IPS-NIHi7 (cell line): Measurements from ENCODE around the gene PIAS4.

Source experiments
- DNase-seq: peaks from one replicate; pipeline ENCODE4 v3.0.0; 2012; ENCODE audit warnings: mixed read lengths; ENCODE audit errors: extremely low spot score

PIAS4 gene

DNA sequence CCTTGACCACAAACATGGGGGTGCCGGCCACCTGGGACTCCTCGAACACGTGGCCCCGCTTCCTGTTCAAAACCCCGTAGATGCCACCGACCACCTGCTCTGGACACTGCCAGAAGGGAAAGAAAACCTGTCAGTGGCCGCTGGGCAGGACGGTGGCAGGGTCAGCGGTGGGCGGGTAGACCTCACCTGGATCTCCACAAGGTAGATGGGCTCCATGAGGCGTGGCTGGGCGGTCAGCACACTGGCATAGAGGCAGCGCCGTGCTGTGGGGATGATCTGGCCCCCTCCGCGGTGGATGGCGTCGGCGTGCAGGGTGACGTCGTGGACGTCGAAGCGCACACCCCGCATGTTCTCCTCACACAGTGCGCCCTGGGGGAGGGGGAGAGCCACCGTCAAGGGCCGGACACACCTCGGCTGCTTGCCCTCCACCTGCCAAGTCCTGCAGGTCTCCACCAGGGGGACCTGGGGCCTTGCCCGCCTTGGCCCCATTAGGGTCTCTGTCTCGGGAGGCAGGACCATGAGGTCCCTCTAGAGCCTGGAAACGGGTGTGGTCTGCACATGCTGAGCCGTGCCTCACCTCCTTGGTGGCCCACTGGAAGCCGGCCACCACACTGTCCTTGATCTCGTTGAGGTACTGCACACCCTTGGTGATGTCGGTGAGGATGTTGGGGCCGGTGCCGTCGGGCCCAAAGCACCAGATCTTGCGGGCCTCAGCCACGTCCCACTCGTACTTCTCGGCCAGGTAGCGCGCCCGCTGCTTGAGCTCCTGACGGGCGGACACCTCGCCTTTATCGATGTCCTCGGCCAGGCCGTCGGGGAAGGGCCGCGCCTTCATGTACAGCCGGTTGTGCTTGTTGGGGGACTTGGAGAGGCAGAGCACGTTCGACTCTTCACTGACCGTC, 30.0 kb upstream of the PIAS4 start:
- no peak for DNase-seq

DNA sequence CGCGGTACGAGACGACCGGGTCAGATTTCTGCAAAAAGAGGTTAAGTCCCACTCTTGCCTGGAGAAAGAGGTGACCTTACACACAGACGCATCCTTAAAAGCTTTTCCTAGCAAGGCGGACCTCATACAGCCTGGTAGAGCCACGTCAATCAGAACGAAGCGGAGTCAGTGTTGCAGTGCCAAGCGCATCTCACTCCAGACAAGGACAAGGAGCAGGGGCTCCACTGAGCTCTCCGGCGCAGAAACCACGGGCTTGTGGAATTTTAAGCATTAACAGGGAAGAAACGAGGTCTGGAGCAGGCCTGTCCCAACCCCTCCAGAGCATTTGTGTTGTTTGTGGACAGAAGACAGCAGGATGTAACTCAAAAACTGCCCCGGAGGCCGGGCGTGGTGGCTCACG, 29.4 kb upstream of the PIAS4 start:
- no peak for DNase-seq

DNA sequence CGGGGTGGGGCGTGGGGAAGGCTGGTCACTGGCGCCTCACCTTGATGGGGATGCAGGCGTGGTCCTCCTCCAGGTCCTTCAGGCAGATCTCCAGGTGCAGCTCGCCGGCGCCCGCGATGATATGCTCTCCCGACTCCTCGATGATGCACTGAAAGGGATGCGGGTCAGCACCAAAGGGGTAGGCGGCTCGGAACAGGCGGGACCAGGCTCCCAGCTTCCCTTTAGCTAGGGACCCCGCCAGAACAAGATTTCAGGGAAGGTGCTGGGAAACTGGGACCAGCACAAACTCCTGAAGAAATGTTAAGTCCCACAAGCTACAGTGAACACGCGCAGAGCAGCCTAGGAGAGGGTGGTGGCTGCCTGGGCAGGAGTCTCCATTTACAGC, 28.3 kb upstream of the PIAS4 start:
- DNase-seq, result no peak

DNA sequence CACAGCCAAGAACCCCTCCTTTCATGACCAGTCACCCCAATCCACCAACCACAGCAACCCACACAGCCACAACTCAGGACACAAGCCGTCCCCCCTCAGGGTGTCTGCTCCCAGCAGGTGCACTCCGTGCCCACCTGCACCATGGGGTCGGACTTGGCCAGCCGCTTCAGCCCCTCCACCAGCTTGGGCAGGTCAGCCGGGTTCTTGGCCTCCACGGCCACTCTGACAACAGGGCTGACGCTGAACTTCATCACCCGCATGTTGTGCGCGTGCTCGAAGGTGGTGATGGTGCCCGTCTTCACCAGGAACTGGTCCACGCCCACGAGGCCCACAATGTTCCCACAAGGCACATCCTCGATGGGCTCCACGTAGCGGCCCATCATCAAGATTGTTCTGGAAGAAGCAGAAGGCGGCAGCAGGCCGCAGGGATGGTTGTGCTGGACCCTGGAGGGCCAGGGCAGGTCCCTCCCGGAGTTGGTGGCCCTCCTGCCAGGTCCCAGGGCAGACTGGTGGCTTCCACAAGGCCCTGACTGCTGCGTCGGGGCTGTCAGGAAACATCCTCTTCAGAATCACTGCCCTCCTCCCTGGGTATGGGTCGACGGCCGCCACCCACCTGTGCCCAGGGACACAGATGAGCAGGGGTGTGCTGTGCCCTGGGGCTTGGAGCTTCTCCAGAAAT, 27.7 kb upstream of the PIAS4 start:
- DNase-seq, result no peak

DNA sequence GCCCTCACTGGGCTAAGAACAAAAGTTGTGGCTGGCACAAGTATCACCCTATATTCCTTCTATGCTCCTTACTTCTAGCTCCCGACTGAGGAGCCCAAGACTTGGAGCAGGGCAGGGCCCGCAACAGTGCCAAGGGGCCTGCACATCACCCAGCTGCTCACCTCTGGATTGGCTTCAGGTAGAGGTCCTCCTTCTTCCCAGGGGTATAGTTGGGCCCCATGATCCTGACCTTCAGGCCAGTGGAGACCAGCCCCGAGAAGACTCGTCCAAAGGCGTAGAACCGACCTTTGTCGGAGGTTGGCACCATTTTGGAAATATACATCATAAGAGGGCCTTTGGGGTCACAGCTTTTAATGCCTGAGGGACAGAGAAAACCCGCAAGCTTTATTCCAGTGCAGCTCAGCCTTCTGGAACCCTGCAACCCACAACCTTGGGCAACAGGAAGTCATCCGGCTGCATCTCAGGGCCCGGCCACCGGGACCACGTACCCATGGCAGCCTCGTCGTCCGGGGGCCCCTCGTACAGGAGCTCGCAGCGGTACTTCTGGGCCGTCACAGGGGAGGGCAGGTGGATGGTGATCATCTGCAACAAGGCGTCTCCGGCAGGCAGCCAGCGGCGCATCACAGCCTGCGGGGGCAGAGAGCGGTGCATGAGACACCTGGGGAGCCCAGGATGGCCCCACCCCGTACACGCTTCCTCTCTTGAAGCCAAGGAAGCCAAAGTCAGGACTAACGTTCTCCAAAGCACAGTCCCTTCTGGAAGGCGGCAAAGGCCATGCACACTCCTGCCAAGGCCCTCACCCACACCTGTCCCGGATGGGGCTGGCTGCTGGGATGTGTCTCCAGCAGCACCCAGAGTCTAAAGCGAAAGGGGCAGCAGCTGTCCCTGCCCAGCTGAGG, 26.9 kb upstream of the PIAS4 start:
- DNase-seq, result no peak

DNA sequence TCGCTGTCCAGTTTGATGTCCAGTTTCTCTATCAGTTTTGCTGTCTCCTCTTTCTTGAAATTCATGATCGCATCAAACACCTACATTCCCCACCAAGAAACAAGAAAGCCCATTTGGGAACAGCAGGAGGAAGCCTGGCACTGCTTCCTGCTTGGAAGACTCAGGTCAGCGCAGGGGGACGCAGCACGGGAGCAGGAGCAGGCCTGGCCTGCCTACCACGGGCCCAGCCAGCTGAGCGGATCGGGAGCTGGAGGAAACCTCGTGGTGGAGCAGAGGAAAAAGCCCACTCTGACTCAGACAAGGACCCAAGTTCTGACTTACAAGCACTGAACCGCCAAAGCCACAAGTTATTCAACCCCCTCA, 26.2 kb upstream of the PIAS4 start:
- DNase-seq, result no peak

DNA sequence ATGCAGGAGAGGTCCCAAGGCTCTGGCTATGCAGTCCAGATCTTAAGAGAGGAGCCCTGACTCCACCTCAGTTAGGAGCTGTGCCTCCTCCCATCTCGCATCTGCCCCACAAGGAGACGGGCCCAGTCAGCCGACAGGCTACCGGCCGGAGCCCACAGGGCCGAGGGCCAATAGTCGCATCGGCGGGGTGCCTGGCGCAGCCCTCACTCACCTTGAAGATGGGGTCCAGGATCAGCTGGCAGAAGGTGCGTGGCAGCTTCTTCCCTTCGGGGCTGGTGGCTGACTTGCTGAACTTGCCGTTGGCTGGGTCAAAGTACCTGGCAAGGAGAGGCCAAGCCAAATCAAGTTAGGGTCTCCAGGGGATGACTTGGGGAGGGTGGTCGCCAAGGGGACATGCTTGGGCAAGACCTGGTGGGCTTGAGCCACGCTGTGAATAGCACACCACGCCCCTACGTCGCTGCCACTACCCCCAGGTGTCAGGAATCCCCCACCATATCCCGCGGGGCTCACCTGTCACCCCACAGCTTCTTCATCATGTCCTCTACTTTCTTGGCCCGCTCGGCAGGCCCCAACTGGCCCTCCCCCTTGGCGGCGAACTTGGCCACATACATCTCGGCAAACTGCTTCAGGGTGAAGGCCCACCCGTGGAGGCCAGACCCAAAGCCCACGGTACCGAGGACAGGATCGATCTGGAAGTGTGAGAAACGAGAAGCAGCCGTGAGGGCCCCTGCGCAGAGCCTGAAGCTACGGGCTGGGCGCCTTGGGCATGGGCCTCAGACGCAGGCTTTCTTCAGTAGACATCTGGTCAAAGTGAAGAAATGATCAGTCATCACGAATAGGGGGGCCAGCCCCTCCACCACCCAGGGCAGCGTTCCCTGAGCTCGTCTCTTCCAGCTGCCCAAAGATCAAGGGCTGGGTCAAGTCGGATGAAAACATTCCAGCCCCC, 25.5 kb upstream of the PIAS4 start:
- DNase-seq, result no peak

DNA sequence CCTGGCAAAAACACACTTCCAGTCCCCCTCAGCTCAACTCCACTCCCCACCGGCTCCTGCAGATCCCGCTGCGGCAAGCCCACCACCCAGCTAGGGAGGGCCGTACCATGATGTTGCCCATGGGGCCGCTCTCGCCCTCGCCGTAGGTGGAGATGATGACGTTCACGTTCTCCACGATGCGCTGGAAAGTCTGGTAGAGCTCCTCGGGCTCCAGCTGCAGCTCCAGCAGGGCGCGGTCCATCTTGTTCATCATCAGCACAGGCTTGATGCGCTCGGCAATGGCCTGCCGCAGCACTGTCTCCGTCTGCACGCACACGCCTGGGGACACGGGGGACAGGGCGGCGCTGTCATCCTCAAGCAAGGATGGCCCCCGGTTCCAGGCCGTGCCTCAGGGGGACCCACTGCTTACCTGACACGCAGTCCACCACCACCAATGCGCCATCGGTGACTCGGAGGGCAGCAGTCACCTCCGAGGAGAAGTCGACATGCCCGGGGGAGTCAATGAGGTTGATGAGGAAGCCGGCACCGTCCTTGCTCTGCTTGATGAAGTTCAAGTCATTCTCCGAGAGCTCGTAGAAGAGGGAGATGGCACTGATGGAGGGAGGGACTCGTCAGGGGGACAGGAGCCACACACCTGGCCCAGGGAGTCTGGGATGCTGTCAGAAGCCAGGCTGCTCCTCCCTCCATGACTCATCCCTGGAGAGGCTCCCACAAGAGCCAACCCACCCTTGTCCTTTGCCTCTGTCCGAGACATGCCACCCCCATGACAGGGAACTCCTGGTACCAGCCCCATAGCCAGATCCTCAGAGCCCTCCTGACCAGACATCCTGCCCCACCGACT, 24.6 kb upstream of the PIAS4 start:
- DNase-seq, result no peak

DNA sequence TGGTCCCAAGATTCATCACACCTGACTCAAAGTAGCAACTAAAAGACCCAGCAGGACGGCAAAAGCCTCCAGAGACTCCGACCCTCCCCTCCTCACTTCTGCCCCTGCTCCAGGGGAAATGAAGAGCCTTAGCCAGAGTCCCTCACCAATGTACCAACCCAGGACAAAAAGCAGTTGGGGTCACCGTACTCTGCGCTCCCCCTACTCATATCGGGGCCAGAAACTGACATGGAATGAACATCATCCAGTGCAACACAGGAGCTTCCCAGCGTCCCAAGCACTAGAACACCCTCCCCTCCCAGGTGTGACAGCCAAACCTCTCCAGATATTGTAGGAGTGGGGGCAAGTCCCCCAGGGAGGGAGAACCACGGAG, 24.0 kb upstream of the PIAS4 start:
- DNase-seq, result no peak

DNA sequence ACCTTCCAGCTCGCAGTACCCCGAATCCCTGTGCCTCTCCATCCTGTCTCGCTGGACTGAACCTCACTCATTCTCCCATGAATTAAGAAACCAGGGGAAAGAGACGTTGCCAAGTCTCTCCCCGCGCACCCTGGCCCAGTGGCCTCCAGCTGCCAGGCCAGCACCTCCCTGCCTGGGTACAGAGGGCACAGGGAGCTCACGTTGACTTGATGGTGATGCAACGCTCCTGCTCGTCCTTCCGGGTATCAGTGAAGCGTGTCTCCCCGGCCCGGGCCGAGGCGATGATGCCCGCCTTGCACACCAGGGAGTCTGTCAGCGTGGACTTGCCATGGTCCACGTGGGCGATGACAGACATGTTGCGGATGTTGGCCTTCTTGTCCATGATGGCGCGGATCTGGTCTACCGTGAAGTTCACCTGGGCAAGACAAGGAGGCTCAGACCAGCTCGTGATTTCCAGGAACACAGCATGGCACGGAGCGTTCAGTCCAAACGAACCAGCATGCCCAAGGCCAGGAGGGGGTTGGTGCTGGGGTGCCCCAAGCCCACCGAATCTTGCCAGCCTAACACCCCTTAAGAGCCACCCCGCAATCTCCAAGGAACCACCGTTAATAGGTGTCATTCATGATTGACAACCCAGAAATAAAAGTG, 23.5 kb upstream of the PIAS4 start:
- no peak for DNase-seq

DNA sequence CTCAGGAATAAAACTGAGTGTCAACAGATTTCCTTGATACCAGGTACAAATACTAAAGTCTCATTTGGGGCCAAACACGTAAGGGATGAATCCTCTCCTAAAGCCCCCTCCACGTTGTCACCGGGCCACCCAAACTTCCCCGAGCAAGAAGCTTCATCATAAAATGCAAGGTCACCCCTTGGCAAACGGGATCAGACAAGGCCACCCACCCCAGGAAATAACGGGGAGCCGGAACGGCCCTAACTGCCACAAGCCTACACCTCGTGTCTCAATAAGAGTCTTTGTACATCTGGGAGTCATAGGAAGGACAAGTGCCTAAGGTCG, 23.0 kb upstream of the PIAS4 start:
- no peak for DNase-seq

DNA sequence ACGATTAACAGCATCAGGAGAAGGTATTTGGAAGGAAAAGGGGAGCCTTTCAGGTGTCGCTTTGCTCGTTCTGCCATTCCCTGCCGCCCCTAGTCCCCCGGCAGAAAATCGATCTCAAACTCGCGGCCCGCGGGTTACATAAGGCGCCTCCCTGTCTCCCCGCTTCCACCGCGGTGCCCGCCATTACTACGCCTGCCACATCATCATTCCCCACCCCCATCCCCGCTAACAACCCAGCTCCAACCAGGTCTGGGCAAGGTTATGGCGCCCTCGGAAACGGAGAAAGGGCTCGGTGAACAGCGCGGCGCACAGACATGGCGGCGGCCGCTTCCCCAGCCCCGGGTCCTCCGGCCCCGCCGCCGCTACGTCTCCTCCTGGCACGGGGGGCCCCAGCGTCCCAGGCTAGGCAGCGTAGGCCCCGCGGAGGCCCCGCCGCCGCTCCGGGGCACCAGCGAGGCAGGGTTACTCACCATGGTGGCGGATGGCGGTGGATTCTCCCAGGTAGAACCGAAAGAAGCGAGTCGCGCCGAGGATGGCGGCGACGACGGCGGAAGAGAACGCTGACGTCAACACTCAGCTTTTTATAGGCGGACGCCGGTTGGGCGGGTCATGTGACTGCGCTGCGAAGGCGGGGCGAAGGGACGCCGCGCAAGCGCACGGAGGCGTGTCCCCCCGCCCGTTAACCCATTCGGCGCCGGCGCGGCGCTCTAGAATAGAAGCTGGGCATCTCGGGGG, 22.5 kb upstream of the PIAS4 start, which contains the start of gene EEF2:
TSS of gene EEF2 (minus strand) at position 556 of the 735 bp plus-strand sequence. CDS start at position 473, 83 bp downstream.
- DNase-seq, result peak; percentile 87

DNA sequence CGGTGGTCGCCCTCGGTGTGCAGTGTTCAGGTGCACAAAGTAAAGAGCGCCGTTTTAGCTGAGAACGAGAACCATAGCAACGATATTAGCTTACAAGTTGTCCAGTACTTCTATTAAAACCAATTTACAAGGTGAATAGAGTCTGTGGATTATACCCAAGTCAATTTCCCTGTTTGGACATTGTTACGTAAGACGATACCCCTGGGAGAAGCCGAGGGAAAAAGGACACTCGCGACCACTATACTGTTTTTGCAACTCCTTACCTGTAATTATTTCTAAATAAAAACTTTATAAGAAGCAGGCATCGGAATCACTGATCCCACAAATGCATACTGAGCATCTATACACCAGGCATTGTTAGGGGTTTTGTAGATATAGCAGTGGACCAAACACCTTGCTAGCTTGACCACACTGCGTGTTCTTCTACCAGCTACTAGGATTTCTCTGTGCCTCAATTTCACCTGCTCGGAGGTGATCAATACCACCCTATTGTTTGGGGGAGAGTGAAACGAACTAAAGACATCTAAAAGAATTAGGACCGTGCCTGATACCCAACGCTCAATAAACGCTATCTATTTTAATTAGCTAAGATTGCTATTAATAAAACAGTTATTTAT, 21.8 kb upstream of the PIAS4 start:
- no peak for DNase-seq

DNA sequence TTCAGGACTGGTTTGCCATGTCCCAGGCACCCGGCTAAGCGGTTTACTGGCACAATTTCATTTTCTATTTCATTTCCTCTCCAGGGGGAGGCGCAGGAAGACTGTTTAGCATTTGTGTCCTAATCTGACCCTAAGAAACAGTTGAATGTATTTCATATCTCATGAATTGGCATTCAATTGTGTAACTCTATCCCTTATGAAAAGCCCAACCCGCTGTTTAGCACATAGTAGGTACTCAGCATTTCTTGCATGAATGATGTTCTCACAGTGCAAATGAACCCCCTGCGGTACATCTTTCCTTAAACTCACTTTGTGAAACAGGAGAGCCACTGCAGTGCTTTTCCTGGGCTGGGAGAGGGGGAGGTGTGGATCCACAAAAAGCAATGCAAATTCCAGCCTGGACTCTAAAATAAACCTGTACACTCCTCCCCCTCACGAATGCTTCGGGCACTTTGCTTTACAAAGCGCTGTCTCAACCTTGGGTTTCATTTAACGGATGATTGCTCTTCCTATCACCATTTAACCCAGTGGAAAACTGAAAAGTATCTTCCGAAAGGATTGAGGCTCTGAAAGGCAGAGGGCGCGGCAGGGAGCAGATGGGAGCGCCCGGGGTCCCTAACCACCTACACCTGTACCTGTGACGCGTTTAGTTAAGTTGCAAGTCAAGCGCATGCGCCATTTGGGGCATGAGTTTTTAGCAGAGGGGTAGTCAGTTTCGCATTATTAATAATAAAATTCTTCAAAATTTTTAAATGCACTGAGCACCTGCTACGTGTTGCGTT, 21.1 kb upstream of the PIAS4 start:
- peak; percentile 61 for DNase-seq

DNA sequence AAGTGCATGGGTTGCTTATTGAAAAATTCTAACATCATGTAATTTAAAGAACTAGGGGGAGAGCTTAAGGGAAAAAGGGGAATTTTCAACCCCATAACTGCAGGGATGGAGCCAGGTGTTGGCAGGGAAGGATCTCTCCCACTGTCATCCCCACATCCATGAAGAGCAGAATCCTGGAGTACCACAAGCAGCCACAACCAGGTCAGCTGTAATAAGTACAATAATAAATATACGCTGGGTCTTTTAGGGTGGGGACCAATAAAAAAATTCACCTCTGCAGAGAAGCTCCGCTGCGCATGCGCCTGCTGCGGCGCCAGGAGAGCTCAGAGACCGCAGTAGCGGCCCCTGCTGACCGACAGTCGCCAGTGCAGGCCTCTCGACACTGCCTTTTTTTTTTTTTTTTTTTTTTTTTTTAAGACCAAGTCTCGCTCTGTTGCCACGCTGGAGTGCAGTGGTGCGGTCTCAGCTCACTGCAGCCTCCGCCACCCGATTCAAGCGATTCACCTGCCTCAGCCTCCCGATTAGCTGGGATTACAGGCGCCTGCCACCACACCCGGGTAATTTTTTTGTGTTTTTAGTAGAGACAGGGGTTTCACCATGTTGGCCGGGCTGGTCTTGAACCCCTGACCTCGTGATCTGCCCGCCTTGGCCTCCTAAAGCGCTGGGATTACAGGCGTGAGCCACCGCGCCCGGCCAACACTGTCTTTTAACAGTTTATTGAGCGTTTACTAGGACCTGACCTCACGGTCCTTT, 19.7 kb upstream of the PIAS4 start:
- peak; percentile 74 for DNase-seq

DNA sequence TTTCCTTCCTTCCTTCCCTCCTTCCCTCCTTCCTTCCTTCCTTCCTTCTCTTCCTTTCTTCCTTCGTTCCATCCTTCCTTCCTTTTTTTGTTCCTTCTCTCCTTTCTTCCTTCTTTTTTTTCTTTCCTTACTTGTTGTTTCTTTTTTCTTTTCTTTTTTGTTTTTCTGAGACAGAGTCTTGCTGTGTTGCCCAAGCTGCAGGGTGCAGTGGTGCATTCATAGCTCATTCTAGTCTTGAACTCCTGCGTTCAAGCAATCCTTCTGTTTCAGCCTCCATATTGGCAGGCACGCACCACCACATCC, 16.8 kb upstream of the PIAS4 start:
- no peak for DNase-seq

DNA sequence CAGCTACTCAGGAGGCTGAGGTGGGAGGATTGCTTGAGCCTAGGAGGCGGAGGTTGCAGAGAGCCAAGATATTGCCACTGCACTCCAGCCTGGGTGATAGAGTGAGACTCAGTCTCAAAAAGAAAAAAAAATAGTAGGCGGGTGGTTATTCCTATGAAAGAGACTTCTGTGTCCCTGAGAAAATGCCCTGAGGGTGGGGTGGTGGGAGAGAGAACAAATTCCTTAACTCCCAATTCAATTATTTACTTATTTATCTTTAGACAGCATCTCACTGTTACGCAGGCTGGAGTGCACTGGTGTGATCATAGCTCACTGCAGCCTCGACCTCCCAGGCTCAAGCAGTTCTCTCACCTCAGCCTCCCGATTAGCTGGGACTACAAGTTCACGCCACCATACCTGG, 11.9 kb upstream of the PIAS4 start:
- DNase-seq, result no peak
